Mesenteric fat pad (tissue), 1 donor: ENCODE data around the gene RSPH10B2. TPM values are rescaled to one million over a fixed set of nuclear protein-coding genes. Genes with fewer than 3 reads are reported as not detected.
"Not testable (repeated sequence)": the region's sequence is repeated elsewhere in the genome, so short reads cannot be mapped to it uniquely, and the experiment has no call there.

Experiments used
- DNase-seq: peaks from one replicate; pipeline ENCODE4 v3.0.0-alpha.2; 2020; ENCODE audit warnings: low spot score
- total RNA-seq: library from RNA; stranded (reverse); fragmentation: NEBNext Ultra II Directional; extraction: Animal tissue kit (Norgen Biotek cat#: 25700); gene quantifications from one replicate; pipeline ENCODE4 v1.2.1, GENCODE V29; 2021
- donor health status: DM: yes; HTN: yes; CAD: no.

The RSPH10B2 gene
- total RNA-seq, 1 donor from 2014 or later = not detected

- not testable (repeated sequence) for DNase-seq
Measured at GRCh38 chr7:6842278-6842921, 88.5 kb downstream of the RSPH10B2 start.

- not testable (repeated sequence) for DNase-seq
Measured at GRCh38 chr7:6843092-6843491, 89.2 kb downstream of the RSPH10B2 start.

GRCh38 chr7:6843654-6844053, 89.8 kb downstream of the RSPH10B2 start:
- DNase-seq = not testable (repeated sequence)

- DNase-seq = not testable (repeated sequence)
Measured at GRCh38 chr7:6845971-6846449, 92.1 kb downstream of the RSPH10B2 start.

GRCh38 chr7:6847751-6848150, 93.8 kb downstream of the RSPH10B2 start:
- not testable (repeated sequence) for DNase-seq

Other genes with a start within 250 kb of the RSPH10B2 start
- gene GRID2IP, start 202.6 kb upstream of the RSPH10B2 start, total RNA-seq = not detected
- gene ZDHHC4, start 176.6 kb upstream of the RSPH10B2 start, total RNA-seq = 53.9 TPM
- 26.2 TPM for gene INTS15, start 164.1 kb upstream of the RSPH10B2 start, total RNA-seq
- gene ZNF853, start 138.5 kb upstream of the RSPH10B2 start, total RNA-seq = 4.1 TPM
- gene ZNF316, start 116.8 kb upstream of the RSPH10B2 start, total RNA-seq = 27.7 TPM
- 16.6 TPM for gene ZNF12, start 47.2 kb upstream of the RSPH10B2 start, total RNA-seq
- 53.0 TPM for gene CCZ1B, start 72.2 kb downstream of the RSPH10B2 start, total RNA-seq